Activated CD4-positive, alpha-beta T cell treated with anti-CD3 and anti-CD28 coated beads, Interleukin-2, Interleukin-4, amounts not matched to agents 100 ng/mL and 50 ng/mL, durations not matched to agents 16 hours and 8 hours (primary cell): ENCODE results near the gene PSMD9.

Source experiments
- DNase-seq: peaks from one replicate; pipeline ENCODE4 v3.0.0-alpha.2; 2020; ENCODE audit warnings: low spot score

The PSMD9 gene

GRCh38 chr12:121955258-121956237 lies 67.0 kb downstream of the PSMD9 start:
- DNase-seq = no peak

DNA sequence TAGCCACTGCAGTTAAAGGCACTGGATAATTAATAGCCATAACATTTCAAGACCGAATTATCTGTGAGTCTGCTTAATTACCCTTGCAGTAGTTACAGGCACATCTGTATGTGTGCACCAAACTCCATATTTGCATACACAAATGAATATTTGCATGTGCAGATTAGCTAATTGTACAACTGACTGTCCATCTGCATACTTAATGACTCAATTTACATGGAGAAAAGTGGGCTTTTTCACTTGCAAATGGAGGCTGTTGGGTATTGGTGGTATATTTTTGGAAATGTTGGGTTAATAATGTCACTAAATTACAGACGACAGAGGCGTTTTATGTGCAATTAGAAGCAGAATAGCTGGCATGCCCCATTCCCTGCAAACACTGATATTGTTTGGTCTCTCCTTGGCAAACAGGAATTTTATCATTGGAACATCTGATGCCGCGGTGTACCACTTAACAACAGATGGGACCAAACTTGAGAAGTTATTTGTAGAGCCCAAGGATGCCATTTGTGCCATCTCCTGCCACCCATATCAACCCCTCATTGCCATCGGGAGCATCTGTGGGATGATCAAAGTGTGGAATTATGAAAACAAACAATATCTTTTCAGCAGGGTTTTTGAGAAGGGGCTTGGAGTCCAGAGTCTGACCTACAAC lies 69.4 kb downstream of the PSMD9 start:
- no peak for DNase-seq

GRCh38 chr12:121958541-121959240 lies 70.1 kb downstream of the PSMD9 start:
- no peak for DNase-seq

DNA sequence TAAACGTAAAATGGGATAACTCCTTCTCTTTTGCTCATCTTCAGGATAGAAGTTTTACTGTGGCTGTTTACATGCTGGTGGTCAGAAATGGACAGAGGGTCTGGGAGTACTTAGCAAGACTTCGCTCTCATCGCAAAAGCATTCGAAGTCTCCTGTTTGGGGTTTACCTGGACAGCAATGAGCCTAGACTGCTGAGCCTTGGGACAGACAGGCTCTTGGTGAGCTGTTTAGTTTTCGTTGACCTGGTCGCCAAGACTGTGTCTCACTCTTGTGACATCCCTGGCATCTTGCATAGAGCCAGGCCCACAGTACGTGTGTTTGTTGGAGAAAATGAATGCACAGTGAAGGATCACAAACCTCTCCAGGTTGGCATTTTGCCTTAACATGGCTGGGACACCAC lies 72.0 kb downstream of the PSMD9 start:
- DNase-seq = no peak

- no peak for DNase-seq
Measured at GRCh38 chr12:121961195-121961879, 72.7 kb downstream of the PSMD9 start.

DNA sequence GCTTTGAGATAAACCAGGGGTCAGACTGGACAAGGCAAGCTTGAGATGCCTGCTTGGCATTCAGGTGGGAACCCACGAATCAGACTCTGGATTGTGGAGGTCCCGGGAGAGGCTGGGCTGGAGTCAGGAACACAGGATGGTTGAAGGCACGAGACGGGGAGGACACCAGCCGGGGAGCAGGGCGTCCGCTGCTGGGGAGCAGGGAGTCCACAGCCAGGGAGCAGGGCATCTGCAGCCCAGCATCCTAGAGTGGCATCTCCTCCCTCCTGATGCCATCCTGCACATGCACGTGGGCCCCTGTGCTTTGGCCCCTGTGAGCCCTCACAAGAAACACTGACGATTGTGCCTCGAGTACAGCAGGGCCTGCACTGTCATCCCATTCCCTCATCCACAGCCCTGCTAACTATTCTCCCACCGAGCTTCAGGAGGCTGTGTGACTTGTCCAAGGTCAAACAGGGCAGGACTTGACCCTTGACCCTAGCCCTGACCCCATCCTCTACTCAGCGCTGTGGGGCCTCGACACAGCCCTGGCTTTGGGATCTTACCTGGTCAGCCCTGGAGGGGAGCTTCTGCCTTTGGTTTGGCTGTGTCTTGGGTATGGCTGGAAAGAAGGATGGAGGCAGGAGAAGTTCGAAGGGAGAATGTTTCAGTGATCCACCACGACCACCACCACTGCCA lies 74.9 kb downstream of the PSMD9 start:
- no peak for DNase-seq

GRCh38 chr12:121964813-121965643 lies 76.4 kb downstream of the PSMD9 start:
- no peak for DNase-seq

GRCh38 chr12:121966959-121967358 lies 78.4 kb downstream of the PSMD9 start:
- DNase-seq = no peak
